Liver (tissue), 9 donors: ENCODE results near the gene DNM3. TPM values are rescaled to one million over a fixed set of nuclear protein-coding genes. Genes with fewer than 3 reads are reported as not detected.

Experiments used
- DNase-seq: peaks from one replicate; pipeline ENCODE4 v3.0.0-alpha.2; 2017; ENCODE audit warnings: low spot score
- H3K27ac ChIP-seq, 2 donors: one replicate each; pipeline ENCODE4 v1.7.0; 2013; ENCODE audit warnings: inconsistent platforms in 2 of 2, low read length in 2 of 2, control low read depth in 1 of 2, low read depth in 1 of 2, mild to moderate bottlenecking in 1 of 2
- H3K27me3 ChIP-seq, 4 donors: one replicate each; pipeline versions ENCODE4 v1.6.1 to v1.7.0; 2013; ENCODE audit warnings: low read length in 3 of 4, inconsistent platforms in 1 of 4, mild to moderate bottlenecking in 1 of 4, moderate library complexity in 1 of 4; ENCODE audit not compliant: control insufficient read depth in 4 of 4, insufficient read depth in 4 of 4
- H3K36me3 ChIP-seq, 4 donors: one replicate each; pipeline versions ENCODE4 v1.6.1 to v1.7.0; 2013; ENCODE audit warnings: low read length in 3 of 4, mild to moderate bottlenecking in 3 of 4, low read depth in 1 of 4, moderate library complexity in 1 of 4; ENCODE audit not compliant: control insufficient read depth in 4 of 4, insufficient read depth in 3 of 4
- H3K4me1 ChIP-seq, 4 donors: one replicate each; pipeline versions ENCODE4 v1.6.1 to v1.7.0; 2013; ENCODE audit warnings: low read length in 3 of 4, mild to moderate bottlenecking in 3 of 4, moderate library complexity in 1 of 4; ENCODE audit not compliant: control insufficient read depth in 4 of 4, insufficient read depth in 4 of 4
- H3K4me3 ChIP-seq, 3 donors: one replicate each; pipeline versions ENCODE4 v1.6.1 to v1.7.0; 2013; ENCODE audit warnings: low read length in 3 of 3, control low read depth in 1 of 3, low read depth in 1 of 3, mild to moderate bottlenecking in 1 of 3
- H3K9ac ChIP-seq, 2 donors: one replicate each; pipeline ENCODE4 v1.7.0; 2013; ENCODE audit warnings: low read length in 2 of 2, mild to moderate bottlenecking in 2 of 2, moderate library complexity in 2 of 2, control low read depth in 1 of 2, low read depth in 1 of 2
- H3K9me3 ChIP-seq, 4 donors: one replicate each; pipeline versions ENCODE4 v1.6.1 to v1.7.0; 2013; ENCODE audit warnings: low read length in 3 of 4; ENCODE audit not compliant: control insufficient read depth in 4 of 4
- ATF3 ChIP-seq: IDR thresholded peaks from 2 replicates; pipeline ENCODE4 v1.6.1; 2016; ENCODE audit warnings: antibody characterized with exemption
- CTCF ChIP-seq: fragments of 150-350 bp; IDR thresholded peaks from 2 replicates; pipeline ENCODE4 v1.5.1; 2017; ENCODE audit warnings: improper control_type of control experiment, low read depth, low read length; ENCODE audit not compliant: missing input control
- FOXA1 ChIP-seq: IDR thresholded peaks from 2 replicates; pipeline ENCODE4 v1.6.1; 2016; ENCODE audit warnings: antibody characterized with exemption
- FOXA2 ChIP-seq: IDR thresholded peaks from 2 replicates; pipeline ENCODE4 v1.6.1; 2016; ENCODE audit warnings: antibody characterized with exemption
- GABPA ChIP-seq, 2 donors: IDR thresholded peaks in 1 of 2; conservative IDR thresholded peaks in 1 of 2; 2 replicates each; pipeline ENCODE4 v1.6.1; 2016; ENCODE audit warnings: antibody characterized with exemption in 2 of 2, mild to moderate bottlenecking in 1 of 2, moderate library complexity in 1 of 2
- HNF4A ChIP-seq, 2 donors: conservative IDR thresholded peaks; 2 replicates each; pipeline ENCODE4 v1.6.1; 2016; ENCODE audit warnings: antibody characterized with exemption in 2 of 2, mild to moderate bottlenecking in 2 of 2
- JUND ChIP-seq, 2 donors: IDR thresholded peaks; 2 replicates each; pipeline ENCODE4 v1.6.1; 2016; ENCODE audit warnings: antibody characterized with exemption in 2 of 2
- MAX ChIP-seq: IDR thresholded peaks from 2 replicates; pipeline ENCODE4 v1.6.1; 2016; ENCODE audit warnings: antibody characterized with exemption
- NR2F2 ChIP-seq: IDR thresholded peaks from 2 replicates; pipeline ENCODE4 v1.6.1; 2016; ENCODE audit warnings: antibody characterized with exemption
- RAD21 ChIP-seq, 2 donors: IDR thresholded peaks; 2 replicates each; pipeline ENCODE4 v1.6.1; 2016; ENCODE audit warnings: antibody characterized with exemption in 2 of 2, mild to moderate bottlenecking in 2 of 2
- REST ChIP-seq: IDR thresholded peaks from 2 replicates; pipeline ENCODE4 v1.6.1; 2016; ENCODE audit warnings: antibody characterized with exemption, mild to moderate bottlenecking
- RXRA ChIP-seq, 2 donors: IDR thresholded peaks; 2 replicates each; pipeline ENCODE4 v1.6.1; 2017 to 2018; ENCODE audit warnings: antibody characterized with exemption in 2 of 2, mild to moderate bottlenecking in 1 of 2
- TAF1 ChIP-seq: conservative IDR thresholded peaks from 2 replicates; pipeline ENCODE4 v1.6.1; 2016; ENCODE audit warnings: antibody characterized with exemption, mild to moderate bottlenecking
- WGBS: extraction: QIAGEN DNeasy Blood & Tissue Kit; methylation state at CpG from one replicate; pipeline ENCODE4 v1.1.7; 2013; 5-methylcytosine and 5-hydroxymethylcytosine counted together
- polyA plus RNA-seq, 2 donors: library from polyadenylated mRNA; stranded (reverse) in 1 of 2; unstranded in 1 of 2; fragments of 200-250 nt in 1 of 2; fragments of >200 nt in 1 of 2; fragmentation: Nextera tagmentation in 1 of 2; extraction: Ambion mirVana in 1 of 2; gene quantifications; one replicate each; pipeline versions ENCODE4 v1.2.1 to v1.2.3, GENCODE V29; 2013 to 2015
- total RNA-seq, 2 donors: library from RNA; depleted of rRNA; stranded (reverse); fragments of >200 nt; gene quantifications; one replicate each; pipeline ENCODE4 v1.2.3, GENCODE V29; 2014
- donor health status: healthy.
- donor health status: healthy.
- donor health status: healthy.
- donor health status: healthy.
- donor health status: healthy.

Gene DNM3
- total and polyA plus RNA-seq, 4 donors: 0.08 to 3.2 (median 1.0) TPM

- no peak for TF ChIP-seq FOXA2
- no peak for TF ChIP-seq REST
- no peak for TF ChIP-seq TAF1
- no peak for TF ChIP-seq MAX
- no peak for TF ChIP-seq ATF3
- no peak for TF ChIP-seq NR2F2
- no peak for TF ChIP-seq CTCF
- TF ChIP-seq RXRA (IDR thresholded peaks at IDR 0.05): no peak
- TF ChIP-seq JUND (IDR thresholded peaks at IDR 0.05): no peak
- no peak for TF ChIP-seq RAD21 (IDR thresholded peaks at IDR 0.05)
- no peak for TF ChIP-seq FOXA1
- no peak for TF ChIP-seq HNF4A (conservative IDR thresholded peaks at IDR 0.05)
- WGBS: 77% methylated on average over 4 of the region's 4 CpGs
- Histone ChIP-seq H3K27me3 (no peaks in the 10 kb centered on the region), H3K27ac (no peak overlapping the region), H3K36me3 (no peaks in the 10 kb centered on the region), H3K4me1 (no peaks in the 10 kb centered on the region), H3K4me3 (no peak overlapping the region), H3K9ac (no peak overlapping the region), H3K9me3 (no peaks in the 10 kb centered on the region)
- no peak for DNase-seq
Observed at GRCh38 chr1:171939740-171940139, 98.4 kb downstream of the DNM3 start.

GRCh38 chr1:171940368-171940767 is 99.1 kb downstream of the DNM3 start:
- H3K27ac ChIP-seq: no peak overlapping the region
- no peaks in the 10 kb centered on the region for H3K27me3 ChIP-seq
- no peaks in the 10 kb centered on the region for H3K36me3 ChIP-seq
- H3K4me3 ChIP-seq: no peak overlapping the region
- H3K9me3 ChIP-seq: no peaks in the 10 kb centered on the region
- no peak overlapping the region for H3K9ac ChIP-seq
- DNase-seq: no peak
- no peaks in the 10 kb centered on the region for H3K4me1 ChIP-seq
- no peak for TF ChIP-seq FOXA1
- no peak for TF ChIP-seq HNF4A (conservative IDR thresholded peaks at IDR 0.05)
- no peak for TF ChIP-seq NR2F2
- TF ChIP-seq CTCF: no peak
- TF ChIP-seq REST: no peak
- no peak for TF ChIP-seq RXRA (IDR thresholded peaks at IDR 0.05)
- no peak for TF ChIP-seq FOXA2
- TF ChIP-seq TAF1: no peak
- TF ChIP-seq ATF3: no peak
- TF ChIP-seq GABPA (IDR thresholded peaks at IDR 0.05 in 1 of 2, conservative IDR thresholded peaks at IDR 0.05 in 1 of 2): no peak
- TF ChIP-seq RAD21 (IDR thresholded peaks at IDR 0.05): no peak
